NCI-H2196 (cell line): ENCODE data around the gene KLHDC7A.
"Not testable (repeated sequence)": the region's sequence is repeated elsewhere in the genome, so short reads cannot be mapped to it uniquely, and the experiment has no call there.

Experiments used
- DNase-seq: peaks from one replicate; lab custom pipeline; 2025; ENCODE audit not compliant: unreplicated experiment; lab: John Stamatoyannopoulos, UW

KLHDC7A gene

DNA sequence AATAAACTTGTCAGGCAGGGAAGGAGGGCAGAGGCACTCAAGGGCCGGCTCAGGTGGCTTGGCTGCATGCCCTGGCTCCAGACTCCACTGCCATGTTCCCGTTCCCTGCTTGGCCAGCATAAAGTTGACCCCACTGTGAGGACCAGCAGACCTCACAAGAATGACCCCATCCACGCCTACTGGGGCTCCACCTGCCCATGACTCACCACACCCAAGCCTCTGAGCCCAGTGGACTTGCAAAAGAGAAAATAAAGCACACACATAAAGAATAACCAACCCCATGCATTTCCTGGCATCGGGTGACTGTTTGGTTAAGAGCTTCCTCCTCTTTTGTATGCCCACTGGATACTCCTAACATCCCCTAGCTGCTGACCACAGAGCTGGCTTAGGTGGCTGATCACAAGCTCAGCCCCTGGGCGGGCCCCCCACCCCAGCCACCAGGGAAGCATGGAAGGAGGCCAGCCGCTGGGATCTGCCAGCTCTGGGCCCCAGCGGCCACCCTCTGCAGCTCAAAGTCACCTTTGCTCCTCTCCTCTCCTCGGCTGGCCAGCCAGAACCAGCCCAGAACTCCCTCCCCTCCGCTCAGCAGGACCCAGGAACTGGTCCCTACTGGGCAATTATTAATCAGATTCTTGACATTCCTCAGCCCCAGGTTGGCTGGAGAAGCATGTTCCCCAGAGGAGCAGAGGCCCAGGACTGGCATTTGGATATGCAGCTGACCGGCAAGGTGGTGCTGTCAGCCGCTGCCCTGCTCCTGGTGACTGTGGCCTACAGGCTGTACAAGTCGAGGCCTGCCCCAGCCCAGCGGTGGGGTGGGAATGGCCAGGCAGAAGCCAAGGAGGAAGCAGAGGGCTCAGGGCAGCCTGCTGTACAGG lies at the start of gene KLHDC7A:
KLHDC7A (plus strand) TSS at position 616 of the 875 bp plus-strand sequence; CDS start at position 668, 52 bp downstream.
- peak; percentile 95 for DNase-seq

DNA sequence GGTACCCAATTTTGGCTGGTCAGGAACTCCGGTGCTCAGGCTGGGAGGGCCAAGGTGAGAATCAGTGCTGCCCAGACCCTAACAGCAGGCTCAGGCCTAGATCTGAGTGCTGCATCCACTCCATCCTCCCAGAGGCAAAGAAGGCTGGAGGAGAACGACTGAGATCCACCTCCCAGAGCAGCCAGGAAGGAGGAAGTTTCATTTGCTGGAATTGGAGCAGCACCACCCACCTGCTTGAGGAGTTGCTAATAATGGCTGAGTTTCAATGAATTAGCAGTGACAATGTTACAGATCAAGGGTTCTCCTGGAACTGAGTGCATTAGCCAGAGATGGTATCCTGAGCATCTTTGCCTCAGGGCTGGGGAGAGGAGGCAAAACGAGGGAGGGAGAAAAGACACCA lies 46.7 kb upstream of the KLHDC7A start:
- DNase-seq = no peak

DNA sequence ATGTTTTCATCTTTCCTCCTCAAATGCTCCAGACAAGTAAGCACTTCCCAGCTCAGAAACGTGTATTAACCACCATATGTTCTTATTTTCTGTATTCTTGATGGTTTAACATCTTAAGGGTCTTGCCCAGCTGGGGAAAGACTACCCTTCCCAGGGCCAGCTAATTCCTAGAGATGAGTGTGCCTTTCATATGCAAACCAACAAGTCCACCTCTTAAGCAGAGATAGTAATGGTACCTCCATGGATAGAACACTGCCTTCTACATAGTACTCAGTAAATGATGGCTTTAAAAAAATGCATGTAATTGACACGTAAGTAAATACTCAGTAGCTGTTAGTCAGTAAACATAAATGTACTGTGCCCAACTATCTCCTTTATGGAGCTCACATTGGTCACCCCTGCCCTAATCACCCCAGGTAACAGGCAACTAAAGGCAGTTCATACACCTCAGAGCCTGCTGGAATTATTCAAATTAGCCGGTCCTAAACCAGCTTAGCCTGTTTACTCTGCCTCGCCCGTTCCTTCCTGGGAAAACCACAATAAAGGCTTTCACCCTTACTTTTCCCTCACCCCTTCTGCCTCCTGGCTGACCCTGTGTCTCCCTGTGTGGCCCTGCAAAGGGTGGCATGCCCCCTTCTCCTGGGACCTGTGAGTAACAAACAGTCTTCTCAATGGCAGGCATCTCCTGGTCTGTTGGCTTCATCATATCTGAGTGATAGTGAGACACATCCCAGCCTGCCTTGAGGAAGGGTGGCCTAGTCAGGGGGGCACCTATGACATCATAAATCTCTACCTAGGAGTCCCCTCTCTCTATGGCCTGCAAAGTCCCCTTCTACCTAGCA lies 40.1 kb upstream of the KLHDC7A start:
- DNase-seq = no peak

DNA sequence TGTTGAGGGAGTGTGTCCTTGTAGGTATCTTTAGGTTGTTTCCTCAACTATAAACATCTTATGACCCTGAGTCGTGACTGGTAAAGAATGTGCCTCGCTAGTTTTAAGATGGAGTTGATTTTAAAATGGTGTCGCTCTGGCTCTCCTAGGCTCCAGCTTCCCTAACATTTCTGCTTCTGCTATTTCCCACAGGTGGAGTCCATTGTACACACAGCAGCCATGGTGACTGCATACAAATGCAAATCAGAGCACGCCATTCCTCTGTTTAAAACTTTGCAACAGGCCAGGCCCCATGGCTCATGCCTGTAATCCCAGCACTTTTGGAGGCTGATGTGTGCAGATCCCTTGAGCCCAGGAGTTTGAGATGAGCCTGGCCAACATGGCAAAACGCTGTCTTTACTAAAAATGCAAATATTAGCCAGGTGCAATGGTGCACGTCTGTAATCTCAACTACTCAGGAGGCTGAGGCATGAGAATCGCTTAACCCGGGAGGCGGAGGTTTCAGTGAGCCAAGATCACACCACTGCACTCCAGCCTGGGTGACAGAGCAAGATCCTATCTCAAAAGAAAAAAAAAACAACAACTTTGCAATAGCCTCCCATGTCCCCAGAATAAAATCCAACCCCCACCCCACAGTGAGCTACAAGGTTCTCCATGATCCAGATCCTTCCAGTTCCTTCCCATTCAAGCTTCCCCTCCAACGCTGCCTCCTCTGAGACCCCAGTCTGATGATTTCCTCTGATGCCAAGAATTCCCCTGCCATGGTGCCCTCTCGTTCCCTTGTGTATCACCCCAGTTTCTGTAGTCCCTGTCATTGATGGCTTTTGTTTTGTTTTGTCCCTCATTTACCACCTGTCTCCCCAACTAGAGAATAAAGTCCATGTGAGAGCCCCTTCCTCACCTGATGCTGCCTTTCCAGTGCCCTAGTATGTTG lies 36.9 kb upstream of the KLHDC7A start:
- DNase-seq = no peak

DNA sequence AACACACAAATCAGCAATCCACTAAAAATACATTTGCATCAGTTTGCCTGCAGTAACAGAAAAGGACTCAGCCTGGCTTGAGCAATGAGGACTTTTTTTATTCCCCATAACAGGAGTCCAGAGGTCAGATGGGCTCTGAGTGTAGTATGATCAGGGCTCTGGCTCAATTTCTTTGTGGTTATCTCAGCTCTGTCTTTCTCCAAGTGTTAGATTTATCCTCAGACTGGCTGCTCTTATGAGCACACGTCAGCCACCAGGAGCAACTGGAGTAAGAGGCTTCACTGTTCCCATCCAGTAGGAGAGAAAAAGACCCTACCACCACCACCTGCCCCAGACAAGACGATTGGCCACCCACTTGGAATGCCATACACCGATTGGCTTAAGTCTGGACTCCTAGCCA lies 36.2 kb upstream of the KLHDC7A start:
- no peak for DNase-seq

DNA sequence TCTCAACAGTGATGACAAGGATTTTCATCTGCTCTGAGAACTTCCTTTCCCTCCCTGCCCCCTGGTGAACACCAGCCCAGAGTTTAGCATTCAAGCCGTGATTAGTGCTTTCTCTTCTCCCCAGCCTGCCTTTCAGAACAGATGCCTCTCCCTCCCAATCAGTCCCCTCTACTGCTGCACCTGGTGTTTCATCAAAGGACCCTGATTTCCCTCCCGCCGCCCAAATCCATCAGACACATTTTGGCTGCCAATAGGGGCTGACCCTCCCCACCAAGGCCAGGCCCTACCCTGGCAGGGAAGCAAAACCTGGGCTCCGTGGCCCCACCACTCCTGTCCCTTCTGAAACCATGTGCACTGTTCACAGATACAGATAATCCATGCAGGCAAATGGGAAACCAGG lies 34.0 kb upstream of the KLHDC7A start:
- DNase-seq = no peak

DNA sequence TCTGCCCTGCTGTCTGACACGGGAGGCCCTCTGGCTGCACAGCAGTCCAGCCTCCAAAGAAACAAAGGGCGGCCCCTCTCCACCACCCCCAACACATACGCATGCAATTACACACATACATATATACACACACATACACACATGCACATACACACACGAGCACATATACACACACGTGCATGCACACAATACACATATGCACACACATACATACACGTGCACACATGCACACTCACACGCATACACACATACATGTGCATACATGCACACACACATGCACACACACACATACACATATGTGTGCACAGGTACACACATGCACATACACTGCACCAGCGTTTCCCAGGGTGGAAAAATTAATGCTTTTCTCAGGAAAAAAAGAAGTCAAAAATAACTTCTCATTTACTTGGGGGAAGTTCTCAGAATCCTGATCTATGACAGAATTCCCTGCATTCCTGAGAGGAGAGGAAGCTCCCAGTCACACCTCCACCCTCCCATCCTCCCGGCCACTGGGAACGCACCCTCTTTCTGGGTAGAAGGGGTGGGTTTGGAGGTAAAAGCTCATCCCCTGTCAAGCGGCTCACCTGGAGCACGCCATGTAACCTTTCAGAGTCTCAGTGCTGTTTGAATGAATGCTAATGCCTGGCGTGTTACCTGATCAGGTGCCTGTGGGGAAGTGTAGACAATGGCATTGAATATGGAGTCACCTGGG lies 33.1 kb upstream of the KLHDC7A start:
- no peak for DNase-seq

DNA sequence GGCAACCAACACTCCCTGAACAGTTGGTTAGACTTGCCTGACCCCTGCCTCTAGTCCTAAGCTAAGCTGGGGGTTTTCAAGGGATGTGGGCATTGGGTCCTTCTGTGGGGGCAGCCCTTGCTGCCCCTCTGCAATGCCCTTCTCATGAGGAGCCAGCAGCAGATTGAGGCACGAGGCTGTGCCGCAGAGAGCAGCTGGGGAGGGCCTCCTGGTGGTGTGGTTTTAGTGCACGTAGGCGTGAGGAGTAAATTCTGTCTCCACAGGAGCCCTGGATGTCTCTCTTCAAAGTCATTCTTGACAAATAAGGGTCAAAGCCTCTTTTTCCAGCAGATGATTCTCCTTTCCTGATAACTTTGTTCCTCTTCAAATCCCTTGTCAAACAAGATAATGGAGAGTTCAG lies 31.8 kb upstream of the KLHDC7A start:
- no peak for DNase-seq

DNA sequence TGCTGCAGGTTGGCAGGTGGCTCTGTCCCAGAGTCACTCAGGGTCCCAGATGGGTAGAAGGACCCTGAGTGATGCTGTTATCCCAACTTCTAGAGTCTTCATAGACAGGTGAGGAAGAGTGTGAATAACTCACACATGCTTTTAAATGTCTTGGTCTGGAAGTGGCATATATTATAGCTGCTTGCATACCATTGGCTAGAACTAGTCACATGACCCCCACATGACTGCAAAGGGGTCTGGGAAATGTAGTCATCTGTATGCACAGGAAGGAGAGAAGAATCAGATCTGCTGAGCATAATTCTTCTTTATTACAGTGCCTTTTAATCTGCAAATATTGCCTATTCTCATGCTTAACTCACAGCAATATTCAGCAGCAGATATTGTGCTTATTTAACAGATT lies 28.2 kb upstream of the KLHDC7A start:
- peak; percentile 58 for DNase-seq

DNA sequence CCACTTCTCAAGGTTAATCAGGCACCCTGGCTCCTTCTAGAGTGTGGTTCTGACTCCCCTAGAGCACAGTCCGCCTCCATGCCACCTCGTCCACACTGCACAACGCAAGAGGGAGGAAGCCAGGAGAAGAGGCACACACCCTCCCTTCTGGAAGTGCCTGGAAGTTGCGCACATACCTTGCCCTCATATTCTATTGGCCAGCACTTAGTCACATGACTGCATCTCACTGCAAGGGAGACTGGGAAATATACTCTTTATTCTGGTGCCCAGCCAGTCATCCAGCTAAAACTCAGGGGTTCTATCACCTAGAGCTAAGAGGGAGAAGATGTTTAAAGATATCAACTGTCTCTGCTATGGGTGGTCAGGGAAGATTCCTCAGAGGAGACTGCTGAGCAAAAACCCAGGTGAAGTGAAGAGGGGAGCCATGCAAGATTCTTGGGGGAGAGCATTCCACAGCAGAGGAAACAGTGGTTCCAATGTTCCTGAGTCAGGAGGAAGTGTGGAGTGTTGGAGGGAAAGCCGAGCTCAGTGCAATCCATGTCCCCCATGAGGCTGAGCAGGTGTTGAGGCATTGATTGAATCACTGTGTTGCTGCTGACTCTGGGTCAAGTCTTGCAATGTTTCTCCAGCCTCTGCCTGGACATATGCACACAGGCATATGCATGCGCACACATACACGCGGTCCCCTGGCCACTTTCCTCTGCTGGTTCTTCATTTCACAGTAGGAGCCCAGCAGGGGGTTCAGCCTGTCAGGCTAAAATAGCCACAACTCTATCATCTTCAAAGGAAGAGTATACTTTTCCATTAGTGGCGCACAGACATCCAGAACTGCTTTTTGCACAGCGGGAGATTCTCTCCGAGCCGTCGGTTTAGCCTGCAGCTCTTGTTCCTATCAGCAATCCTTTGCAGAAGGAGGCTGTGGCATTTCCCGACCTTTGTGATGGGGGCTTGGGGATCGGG lies 22.3 kb upstream of the KLHDC7A start:
- no peak for DNase-seq

DNA sequence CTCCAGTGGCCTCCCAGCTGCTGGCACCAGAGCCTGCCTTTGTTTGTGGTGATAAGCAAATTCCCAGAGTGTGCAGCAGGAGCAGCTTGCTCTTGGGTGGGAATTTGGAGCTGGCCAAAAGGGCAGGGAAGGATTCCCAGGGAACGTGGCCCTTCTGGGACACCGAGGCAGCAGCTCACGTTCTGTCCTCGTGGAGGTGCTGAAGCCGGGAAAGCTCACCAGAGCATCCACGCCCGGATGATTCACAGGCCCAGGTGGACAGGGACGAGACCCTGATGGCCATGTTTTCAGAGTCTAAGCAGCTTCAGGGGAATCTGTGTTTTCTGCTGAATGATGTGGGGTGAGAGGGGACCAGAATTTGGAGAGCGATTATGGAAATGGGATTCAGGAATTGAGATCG lies 19.1 kb upstream of the KLHDC7A start:
- no peak for DNase-seq

DNA sequence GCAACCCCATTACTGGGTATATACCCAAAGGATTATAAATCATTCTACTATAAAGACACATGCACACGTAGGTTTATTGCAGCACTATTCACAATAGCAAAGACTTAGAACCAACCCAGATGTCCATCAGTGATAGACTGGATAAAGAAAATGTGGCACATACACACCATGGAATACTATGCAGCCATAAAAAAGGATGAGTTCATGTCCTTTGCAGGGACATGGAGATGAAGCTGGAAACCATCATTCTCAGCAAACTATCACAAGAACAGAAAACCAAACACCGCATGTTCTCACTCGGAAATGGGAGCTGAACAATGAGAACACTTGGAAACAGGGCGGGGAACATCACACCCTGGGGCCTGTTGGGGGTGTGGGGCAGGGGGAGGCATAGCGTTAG lies 18.2 kb upstream of the KLHDC7A start:
- not testable (repeated sequence) for DNase-seq

DNA sequence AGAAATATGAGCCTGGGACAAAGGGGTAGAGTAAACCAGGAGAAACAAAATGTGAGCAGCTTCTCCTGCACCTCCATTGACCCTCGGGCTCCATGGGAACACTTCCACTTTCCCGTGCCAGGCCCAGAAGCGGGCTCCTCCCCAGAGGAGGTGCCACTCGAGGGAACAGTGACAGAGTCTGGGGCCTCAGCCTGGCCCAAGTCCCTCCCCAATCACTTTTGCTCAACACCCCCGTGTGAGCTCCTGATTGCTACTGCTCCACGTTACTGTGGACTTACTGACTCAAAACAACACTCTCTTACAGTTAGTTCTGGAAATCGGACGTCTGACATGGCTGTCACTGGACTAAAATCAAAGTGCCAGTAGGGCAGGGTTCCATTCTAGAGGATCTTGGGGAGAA lies 17.7 kb upstream of the KLHDC7A start:
- DNase-seq = no peak

DNA sequence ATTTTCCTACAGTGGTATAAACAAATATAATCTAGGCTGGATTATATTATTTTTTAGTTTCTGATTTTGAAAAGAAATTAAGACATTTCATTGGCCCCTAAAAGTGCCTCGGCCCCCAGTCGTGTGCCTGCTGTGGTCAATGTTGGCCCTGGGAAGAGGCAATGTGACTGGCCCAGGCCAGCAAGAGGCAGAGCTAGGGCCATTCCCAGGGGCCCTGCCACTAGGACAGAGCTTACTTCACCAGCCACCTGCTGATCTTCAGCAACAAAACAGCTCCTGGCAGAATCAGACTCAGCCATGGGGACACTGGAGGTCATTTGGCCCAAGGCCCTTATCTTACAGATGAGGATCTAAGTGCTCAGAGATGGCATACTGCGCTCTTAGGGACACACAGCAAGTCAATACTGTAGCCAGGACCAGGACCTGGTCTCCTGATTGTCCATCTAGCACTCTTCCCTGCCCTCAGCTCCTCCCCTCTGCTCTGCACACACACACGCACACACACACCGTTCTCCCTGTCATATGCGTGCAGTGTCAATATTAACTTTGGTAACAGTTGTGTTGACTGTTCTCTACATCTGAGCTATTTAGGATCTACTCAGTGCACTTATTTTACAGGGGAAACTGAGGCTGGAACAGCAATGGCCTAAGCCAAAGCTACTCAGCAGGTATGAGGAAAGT lies 16.6 kb upstream of the KLHDC7A start:
- DNase-seq = peak; percentile 42

DNA sequence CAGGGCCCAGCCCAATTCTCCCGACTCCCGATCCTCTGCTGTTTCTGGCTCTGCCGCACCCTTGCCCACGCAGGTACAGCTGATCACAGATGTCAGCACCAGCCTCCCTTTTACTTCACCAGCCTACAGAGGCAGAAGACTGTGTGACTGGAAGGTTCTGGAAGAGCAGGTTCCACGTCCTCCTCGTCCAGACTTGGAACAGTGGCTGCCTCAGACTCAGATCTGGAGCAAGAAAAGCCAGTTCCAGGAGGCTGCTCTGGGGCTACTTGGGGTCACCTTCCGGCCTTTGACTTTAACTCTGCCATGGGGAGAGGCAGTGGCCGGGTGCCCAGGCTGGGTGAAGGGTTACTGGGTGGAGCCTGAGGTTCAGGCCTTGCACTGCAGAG lies 16.1 kb upstream of the KLHDC7A start:
- DNase-seq = peak; percentile 21

DNA sequence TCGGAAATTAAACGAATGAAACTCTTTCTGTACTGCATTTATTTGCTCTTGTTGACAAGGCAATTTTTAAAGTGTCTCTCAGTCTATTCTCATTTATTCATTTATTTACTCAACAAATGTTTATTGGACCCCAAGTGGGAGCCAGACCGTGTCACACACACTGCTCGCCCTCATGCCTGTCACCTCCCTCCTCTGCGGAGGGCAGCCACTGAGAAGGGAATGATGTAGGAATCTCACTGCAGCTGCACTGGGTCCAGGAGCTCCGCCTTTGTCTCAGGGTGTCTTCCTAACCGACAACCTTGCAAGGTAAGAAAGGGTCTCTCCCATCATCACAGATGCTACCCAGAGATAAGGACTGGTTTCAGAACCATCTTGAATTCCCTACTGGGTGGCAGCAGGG lies 14.1 kb upstream of the KLHDC7A start:
- DNase-seq = no peak

DNA sequence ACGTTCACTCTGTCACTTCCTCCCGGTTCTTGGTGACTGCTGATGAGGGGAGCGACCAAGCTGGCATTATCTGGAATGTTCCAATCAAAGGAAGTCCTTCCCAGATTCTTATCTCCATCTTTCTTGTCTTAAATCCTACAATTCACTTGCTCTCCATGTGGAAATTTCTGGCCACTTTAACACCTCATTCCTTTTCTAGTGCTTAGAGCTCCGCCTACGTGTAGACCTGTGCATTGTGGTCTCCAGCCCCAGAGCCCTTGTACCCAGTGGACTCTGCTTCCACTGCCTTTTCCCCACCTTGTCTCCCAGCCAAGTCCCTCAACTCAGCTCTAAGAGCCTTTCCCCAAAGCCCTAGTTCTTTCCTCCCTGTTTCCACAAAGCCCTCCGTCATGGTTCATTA lies 12.2 kb upstream of the KLHDC7A start:
- no peak for DNase-seq

DNA sequence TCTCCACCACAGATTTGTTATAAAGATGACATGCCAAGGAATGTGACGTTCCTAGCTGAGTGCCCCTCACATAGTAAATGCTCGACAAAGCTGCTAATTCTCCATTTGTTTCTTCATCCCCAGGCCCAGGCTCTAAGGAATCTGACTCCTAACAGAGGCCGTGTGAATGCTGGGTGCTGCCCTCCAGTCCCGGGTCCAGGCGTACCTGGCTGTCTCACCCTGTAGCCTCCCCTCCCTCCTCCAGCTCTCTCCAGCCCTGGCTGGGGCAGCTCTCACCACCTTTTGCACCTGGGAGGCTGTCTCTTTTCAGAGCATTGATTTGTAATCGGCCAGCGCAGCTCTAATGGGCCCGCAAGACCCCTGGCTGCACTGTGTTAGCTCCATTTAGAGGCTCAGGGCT lies 11.2 kb upstream of the KLHDC7A start:
- no peak for DNase-seq
